ENCODE data around the gene GAGE12G.
"Not testable (repeated sequence)": the region's sequence is repeated elsewhere in the genome, so short reads cannot be mapped to it uniquely, and the experiment has no call there.

The GAGE12G gene

DNA sequence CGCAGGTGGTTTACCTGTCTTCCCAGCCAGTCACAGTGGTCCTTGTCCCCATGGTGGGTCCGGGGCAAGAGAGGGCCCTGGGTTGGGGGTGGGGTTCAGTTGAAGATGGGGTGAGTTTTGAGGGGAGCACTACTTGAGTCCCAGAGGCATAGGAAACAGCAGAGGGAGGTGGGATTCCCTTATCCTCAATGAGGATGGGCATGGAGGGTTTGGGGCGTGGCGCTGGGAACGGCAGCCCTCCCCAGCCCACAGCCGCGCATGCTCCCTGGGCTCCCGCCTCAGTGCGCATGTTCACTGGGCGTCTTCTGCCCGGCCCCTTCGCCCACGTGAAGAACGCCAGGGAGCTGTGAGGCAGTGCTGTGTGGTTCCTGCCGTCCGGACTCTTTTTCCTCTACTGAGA lies 28.5 kb downstream of the GAGE12G start, which contains the start of gene GAGE1:
GAGE1 (plus strand) TSS at position 301 of the 400 bp plus-strand sequence. CDS start 1,155 bp downstream, outside the sequence.
- not testable (repeated sequence) for H3K36me3 ChIP-seq (ENCODE audit: control insufficient read depth in 1 of 2, insufficient read depth in 2 of 2, low read length in 2 of 2); H3K4me3 ChIP-seq (ENCODE audit: low read depth in 1 of 2, low read length in 2 of 2); H3K4me1 ChIP-seq (ENCODE audit: control insufficient read depth in 1 of 2, insufficient read depth in 2 of 2, low read length in 2 of 2); H3K27ac ChIP-seq (ENCODE audit: low read length); H3K27me3 ChIP-seq (ENCODE audit: low read depth, low read length); H3K9me3 ChIP-seq (ENCODE audit: control insufficient read depth in 1 of 2, low read length in 2 of 2)

DNA sequence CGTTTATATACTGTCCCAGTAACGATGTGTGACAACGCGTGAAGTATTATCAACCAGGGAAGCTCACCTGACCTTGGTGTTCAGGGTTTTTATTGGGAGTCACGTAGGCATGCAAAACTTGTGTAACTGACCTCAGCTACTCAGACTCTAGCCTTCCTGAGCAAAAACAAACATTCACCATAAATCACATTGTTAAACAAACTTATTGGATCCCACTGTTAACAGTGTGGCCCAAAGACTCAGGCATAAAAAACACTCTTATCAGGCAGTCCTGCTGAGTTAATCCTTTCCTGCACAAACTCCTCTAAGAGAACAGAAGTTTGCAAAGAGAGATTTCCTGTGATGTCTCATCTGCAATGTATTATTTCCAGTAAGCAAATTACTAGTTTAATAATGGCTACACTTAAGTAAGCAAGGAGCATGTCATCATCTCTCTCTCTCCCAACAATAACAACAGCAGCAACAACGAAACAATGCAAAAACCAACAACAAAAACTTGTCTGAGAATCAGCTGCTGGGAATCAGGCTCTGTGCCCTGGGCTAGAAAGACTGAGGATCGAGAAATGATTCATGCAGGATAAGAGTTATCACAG lies 40.6 kb downstream of the GAGE12G start:
- no peaks in the 10 kb centered on the region for H3K9me3 ChIP-seq (ENCODE audit: control insufficient read depth in 1 of 2, low read length in 2 of 2)
- H3K27me3 ChIP-seq (ENCODE audit: low read depth, low read length), result no peaks in the 10 kb centered on the region
- H3K27ac ChIP-seq (ENCODE audit: low read length), result no peak overlapping the region
- H3K36me3 ChIP-seq (ENCODE audit: control insufficient read depth in 1 of 2, insufficient read depth in 2 of 2, low read length in 2 of 2), result no peaks in the 10 kb centered on the region
- H3K4me3 ChIP-seq (ENCODE audit: low read depth in 1 of 2, low read length in 2 of 2), result no peak overlapping the region
- no peaks in the 10 kb centered on the region for H3K4me1 ChIP-seq (ENCODE audit: control insufficient read depth in 1 of 2, insufficient read depth in 2 of 2, low read length in 2 of 2)

GRCh38 chrX:49618574-49618973 lies 48.4 kb downstream of the GAGE12G start:
- Histone ChIP-seq H3K36me3 (ENCODE audit: control insufficient read depth in 1 of 2, insufficient read depth in 2 of 2, low read length in 2 of 2) (no peaks in the 10 kb centered on the region), H3K4me1 (ENCODE audit: control insufficient read depth in 1 of 2, insufficient read depth in 2 of 2, low read length in 2 of 2) (no peaks in the 10 kb centered on the region), H3K9me3 (ENCODE audit: control insufficient read depth in 1 of 2, low read length in 2 of 2) (no peaks in the 10 kb centered on the region), H3K27ac (ENCODE audit: low read length) (no peak overlapping the region), H3K27me3 (ENCODE audit: low read depth, low read length) (no peaks in the 10 kb centered on the region), H3K4me3 (ENCODE audit: low read depth in 1 of 2, low read length in 2 of 2) (no peak overlapping the region)
